Choroid plexus epithelial cell (primary cell): ENCODE data around the gene TEX51.

ENCODE experiments used
- DNase-seq: peaks from one replicate; pipeline ENCODE4 v3.0.0-alpha.2; 2010; ENCODE audit warnings: low read depth
- H3K4me3 ChIP-seq: 2 replicates; pipeline ENCODE4 v1.5.1; 2011; ENCODE audit warnings: low read depth, mild to moderate bottlenecking, control low read depth, low read length, moderate library complexity
- CTCF ChIP-seq: conservative IDR thresholded peaks from 2 replicates; pipeline ENCODE4 v1.5.1; 2011; ENCODE audit warnings: low read depth, mild to moderate bottlenecking, control low read depth, inconsistent platforms, low read length, moderate library complexity

TEX51 gene

GRCh38 chr2:126855606-126856005, 43.1 kb upstream of the TEX51 start:
- TF ChIP-seq CTCF = no peak
- no peak for DNase-seq
- no peak overlapping the region for H3K4me3 ChIP-seq

- H3K4me3 ChIP-seq = no peak overlapping the region
- TF ChIP-seq CTCF = no peak
- DNase-seq = no peak
Observed at GRCh38 chr2:126856403-126856802, 42.3 kb upstream of the TEX51 start.

- no peak overlapping the region for H3K4me3 ChIP-seq
- no peak for TF ChIP-seq CTCF
- DNase-seq = no peak
Observed at GRCh38 chr2:126857502-126857901, 41.2 kb upstream of the TEX51 start.

GRCh38 chr2:126858013-126858412, 40.7 kb upstream of the TEX51 start:
- no peak for DNase-seq
- no peak overlapping the region for H3K4me3 ChIP-seq
- TF ChIP-seq CTCF = no peak

GRCh38 chr2:126858436-126858835, 40.3 kb upstream of the TEX51 start:
- no peak for TF ChIP-seq CTCF
- DNase-seq = no peak

GRCh38 chr2:126858991-126859390, 39.7 kb upstream of the TEX51 start:
- H3K4me3 ChIP-seq = no peak overlapping the region
- TF ChIP-seq CTCF = no peak
- no peak for DNase-seq

More at GRCh38 chr2:126858436-126858835, 40.3 kb upstream of the TEX51 start:
- no peak overlapping the region for H3K4me3 ChIP-seq

- no peak for DNase-seq
- no peak for TF ChIP-seq CTCF
- H3K4me3 ChIP-seq = no peak overlapping the region
Observed at GRCh38 chr2:126859631-126860030, 39.1 kb upstream of the TEX51 start.
